ENCODE measurements around the gene BAK1.

Gene BAK1

GRCh38 chr6:33579828-33580714 lies at the start of gene BAK1:
TSS of gene BAK1 (minus strand) at chr6:33580276. CDS start at chr6:33577604, 2,672 bp downstream.
- TF ChIP-seq, protein P1, sequence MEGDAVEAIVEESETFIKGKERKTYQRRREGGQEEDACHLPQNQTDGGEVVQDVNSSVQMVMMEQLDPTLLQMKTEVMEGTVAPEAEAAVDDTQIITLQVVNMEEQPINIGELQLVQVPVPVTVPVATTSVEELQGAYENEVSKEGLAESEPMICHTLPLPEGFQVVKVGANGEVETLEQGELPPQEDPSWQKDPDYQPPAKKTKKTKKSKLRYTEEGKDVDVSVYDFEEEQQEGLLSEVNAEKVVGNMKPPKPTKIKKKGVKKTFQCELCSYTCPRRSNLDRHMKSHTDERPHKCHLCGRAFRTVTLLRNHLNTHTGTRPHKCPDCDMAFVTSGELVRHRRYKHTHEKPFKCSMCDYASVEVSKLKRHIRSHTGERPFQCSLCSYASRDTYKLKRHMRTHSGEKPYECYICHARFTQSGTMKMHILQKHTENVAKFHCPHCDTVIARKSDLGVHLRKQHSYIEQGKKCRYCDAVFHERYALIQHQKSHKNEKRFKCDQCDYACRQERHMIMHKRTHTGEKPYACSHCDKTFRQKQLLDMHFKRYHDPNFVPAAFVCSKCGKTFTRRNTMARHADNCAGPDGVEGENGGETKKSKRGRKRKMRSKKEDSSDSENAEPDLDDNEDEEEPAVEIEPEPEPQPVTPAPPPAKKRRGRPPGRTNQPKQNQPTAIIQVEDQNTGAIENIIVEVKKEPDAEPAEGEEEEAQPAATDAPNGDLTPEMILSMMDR (IDR thresholded peaks at IDR 0.05; ENCODE audit: borderline replicate concordance, control extremely low read depth, extremely low read depth, insufficient read depth, missing control alignments), result peak; percentile 54
- in situ Hi-C loops (cut with MboI; ENCODE audit: low sequenced_read_pairs, unreplicated experiment), result no loop called here
- DNase-seq (ENCODE audit: low spot score), result peak; percentile 96

DNA sequence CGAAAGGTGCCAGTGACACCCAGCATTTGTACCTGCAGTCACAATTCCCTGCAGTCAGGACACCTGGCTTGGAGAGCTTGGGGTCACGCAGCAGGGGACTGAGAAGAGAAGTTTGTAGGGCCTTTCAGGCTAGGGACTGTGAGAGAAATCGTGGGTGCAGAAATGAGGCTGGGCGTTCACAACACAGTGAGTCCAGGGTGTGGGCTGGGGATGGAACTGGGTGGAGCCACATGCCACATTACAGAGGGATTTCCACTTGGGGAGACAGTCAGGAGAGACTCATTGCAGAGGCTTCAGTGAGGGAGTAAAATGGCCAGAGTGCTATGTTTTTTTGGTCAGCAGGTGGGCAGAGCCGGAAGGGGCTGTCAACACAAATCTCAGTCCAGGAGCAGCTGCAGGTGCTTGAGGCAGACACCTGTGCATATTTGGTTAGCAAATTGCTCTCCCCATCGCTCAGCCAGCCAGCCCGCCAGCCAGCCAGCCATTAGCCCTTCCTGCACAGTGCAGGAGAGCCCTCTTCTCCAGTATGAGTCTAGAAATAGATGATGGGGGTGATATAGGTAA lies 48.4 kb upstream of the BAK1 start:
- in situ Hi-C loops (cut with MboI; ENCODE audit: low sequenced_read_pairs, unreplicated experiment), result no loop called here
- DNase-seq (ENCODE audit: low spot score), result no peak
- TF ChIP-seq, protein P1 (IDR thresholded peaks at IDR 0.05; ENCODE audit: borderline replicate concordance, control extremely low read depth, extremely low read depth, insufficient read depth, missing control alignments), result no peak

DNA sequence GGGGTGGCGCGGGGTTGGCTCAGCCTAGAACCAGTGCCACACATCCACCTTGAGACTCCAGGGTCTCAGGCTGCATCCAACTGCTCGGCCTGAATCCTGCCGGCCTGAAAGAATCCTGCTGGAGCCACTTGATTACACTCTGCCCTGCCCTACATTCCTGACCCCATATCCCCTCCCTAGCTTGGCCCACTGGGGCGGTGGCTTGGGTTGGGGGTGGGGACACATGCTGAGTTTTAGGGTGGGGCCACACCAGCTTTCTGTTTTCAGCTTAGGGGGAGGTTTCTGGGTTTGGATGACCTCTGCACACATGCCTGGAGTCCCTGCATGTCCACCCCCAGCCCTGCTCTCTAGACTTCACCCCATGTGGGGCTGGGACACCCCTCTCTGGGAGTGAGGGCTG lies 47.8 kb upstream of the BAK1 start:
- TF ChIP-seq, protein P1 (IDR thresholded peaks at IDR 0.05; ENCODE audit: borderline replicate concordance, control extremely low read depth, extremely low read depth, insufficient read depth, missing control alignments), result no peak
- DNase-seq (ENCODE audit: low spot score), result no peak
- in situ Hi-C loops (cut with MboI; ENCODE audit: low sequenced_read_pairs, unreplicated experiment), result no loop called here

- DNase-seq (ENCODE audit: low spot score), result no peak
- TF ChIP-seq, protein P1 (IDR thresholded peaks at IDR 0.05; ENCODE audit: borderline replicate concordance, control extremely low read depth, extremely low read depth, insufficient read depth, missing control alignments), result no peak
- in situ Hi-C loops (cut with MboI; ENCODE audit: low sequenced_read_pairs, unreplicated experiment), result no loop called here
These were observed 44.8 kb upstream of the BAK1 start for GRCh38 chr6:33624856-33625255.

GRCh38 chr6:33623895-33624381 lies 43.9 kb upstream of the BAK1 start:
- in situ Hi-C loops (cut with MboI; ENCODE audit: low sequenced_read_pairs, unreplicated experiment), result no loop called here
- no peak for DNase-seq (ENCODE audit: low spot score)
- TF ChIP-seq, protein P1 (IDR thresholded peaks at IDR 0.05; ENCODE audit: borderline replicate concordance, control extremely low read depth, extremely low read depth, insufficient read depth, missing control alignments), result no peak

DNA sequence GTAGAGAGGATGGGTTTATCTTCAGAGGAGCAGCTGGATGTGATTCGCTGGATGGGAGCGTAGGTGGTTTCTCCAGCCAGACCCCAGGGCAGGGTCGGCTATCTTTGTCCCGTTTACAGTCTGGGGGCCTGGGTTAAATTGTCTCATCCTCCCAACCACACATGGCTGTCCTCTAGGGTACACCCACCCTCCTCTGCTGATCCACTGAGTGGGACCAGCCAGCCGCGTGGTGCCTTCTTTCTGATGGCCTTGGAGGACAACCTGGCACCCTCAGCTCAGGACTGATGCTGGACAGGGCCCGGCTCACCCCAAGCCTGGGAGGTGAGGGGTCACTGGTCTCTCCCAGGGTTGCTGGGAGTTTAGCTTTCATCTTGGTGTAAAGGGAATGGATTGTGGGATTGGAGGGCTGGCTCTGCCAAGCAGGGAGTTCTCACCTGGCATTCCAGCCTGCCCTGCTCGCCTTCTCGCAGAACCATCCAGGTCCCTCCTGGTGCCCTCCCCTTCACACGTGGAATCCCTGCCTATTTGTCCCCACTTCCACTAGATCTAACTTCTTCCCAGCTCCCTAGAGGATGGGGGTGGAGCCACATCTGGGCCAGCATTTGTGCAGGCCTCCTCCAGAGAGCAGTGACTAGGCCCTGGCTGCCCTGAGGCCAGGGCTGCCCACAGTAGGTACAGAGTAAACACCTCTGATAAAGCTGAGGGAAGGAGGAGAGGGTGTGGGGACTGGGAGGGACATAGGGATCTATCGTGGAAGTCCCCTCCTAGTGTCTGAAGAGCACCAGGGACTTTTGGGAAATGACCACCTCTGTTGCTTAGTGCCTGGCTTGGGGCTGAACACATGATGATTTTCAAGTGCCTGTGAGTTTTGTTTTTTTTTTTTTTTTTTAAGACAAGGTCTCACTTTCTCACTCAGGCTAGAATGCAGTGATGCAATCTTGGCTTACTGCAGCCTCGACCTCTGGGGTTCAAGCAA lies 42.7 kb upstream of the BAK1 start:
- in situ Hi-C loops (cut with MboI; ENCODE audit: low sequenced_read_pairs, unreplicated experiment), result no loop called here
- peak; percentile 62 for DNase-seq (ENCODE audit: low spot score)
- TF ChIP-seq, protein P1 (IDR thresholded peaks at IDR 0.05; ENCODE audit: borderline replicate concordance, control extremely low read depth, extremely low read depth, insufficient read depth, missing control alignments), result no peak

Measured in GM13976 (cell line).